ENCODE results near the gene RAI1.

The RAI1 gene

DNA sequence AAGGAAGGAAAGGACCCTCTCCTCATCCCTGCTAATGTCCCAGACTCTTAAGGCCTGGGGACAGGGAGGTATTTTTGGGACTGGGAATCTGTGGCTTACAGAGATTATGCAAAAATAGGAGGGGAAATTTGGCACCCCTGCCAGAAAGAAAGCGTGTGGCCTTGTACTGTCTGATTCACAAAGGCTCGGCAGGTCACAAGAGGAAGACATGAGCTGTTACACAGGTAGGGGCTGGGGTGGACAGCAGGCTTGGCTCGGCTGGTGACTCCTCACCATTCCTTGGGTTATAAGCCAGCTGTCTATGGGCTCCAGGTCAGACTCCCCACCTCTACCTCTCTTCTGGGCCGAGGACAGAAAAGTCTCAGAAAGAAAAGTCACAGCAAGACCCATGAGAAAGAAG is 176.2 kb downstream of the RAI1 start:
- ATAC-seq: no peak
- TF ChIP-seq SNAI2 (CRISPR knock-in tag; IDR thresholded peaks at IDR 0.05) (no peak), GLIS3 (CRISPR knock-in tag; IDR thresholded peaks at IDR 0.05) (no peak), ZFP30 (CRISPR knock-in tag; IDR thresholded peaks at IDR 0.05) (no peak), PATZ1 (CRISPR knock-in tag; IDR thresholded peaks at IDR 0.05; ENCODE audit: borderline replicate concordance) (no peak), ZNF8 (CRISPR knock-in tag; IDR thresholded peaks at IDR 0.05) (no peak), BACH2 (CRISPR knock-in tag; IDR thresholded peaks at IDR 0.05; ENCODE audit: borderline replicate concordance) (no peak), ZNF70 (CRISPR knock-in tag; IDR thresholded peaks at IDR 0.05) (no peak), ARNTL (CRISPR knock-in tag; IDR thresholded peaks at IDR 0.05; ENCODE audit: borderline replicate concordance, low read depth) (no peak), ZC3H10 (CRISPR knock-in tag; IDR thresholded peaks at IDR 0.05) (no peak), TCF4 (CRISPR knock-in tag; IDR thresholded peaks at IDR 0.05; ENCODE audit: borderline replicate concordance) (no peak), RARB (CRISPR knock-in tag; IDR thresholded peaks at IDR 0.05) (no peak), PPARA (CRISPR knock-in tag; IDR thresholded peaks at IDR 0.05; ENCODE audit: borderline replicate concordance) (no peak)
- TF ChIP-seq, protein P1, sequence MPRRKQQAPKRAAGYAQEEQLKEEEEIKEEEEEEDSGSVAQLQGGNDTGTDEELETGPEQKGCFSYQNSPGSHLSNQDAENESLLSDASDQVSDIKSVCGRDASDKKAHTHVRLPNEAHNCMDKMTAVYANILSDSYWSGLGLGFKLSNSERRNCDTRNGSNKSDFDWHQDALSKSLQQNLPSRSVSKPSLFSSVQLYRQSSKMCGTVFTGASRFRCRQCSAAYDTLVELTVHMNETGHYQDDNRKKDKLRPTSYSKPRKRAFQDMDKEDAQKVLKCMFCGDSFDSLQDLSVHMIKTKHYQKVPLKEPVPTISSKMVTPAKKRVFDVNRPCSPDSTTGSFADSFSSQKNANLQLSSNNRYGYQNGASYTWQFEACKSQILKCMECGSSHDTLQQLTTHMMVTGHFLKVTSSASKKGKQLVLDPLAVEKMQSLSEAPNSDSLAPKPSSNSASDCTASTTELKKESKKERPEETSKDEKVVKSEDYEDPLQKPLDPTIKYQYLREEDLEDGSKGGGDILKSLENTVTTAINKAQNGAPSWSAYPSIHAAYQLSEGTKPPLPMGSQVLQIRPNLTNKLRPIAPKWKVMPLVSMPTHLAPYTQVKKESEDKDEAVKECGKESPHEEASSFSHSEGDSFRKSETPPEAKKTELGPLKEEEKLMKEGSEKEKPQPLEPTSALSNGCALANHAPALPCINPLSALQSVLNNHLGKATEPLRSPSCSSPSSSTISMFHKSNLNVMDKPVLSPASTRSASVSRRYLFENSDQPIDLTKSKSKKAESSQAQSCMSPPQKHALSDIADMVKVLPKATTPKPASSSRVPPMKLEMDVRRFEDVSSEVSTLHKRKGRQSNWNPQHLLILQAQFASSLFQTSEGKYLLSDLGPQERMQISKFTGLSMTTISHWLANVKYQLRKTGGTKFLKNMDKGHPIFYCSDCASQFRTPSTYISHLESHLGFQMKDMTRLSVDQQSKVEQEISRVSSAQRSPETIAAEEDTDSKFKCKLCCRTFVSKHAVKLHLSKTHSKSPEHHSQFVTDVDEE (CRISPR knock-in tag; IDR thresholded peaks at IDR 0.05): no peak

DNA sequence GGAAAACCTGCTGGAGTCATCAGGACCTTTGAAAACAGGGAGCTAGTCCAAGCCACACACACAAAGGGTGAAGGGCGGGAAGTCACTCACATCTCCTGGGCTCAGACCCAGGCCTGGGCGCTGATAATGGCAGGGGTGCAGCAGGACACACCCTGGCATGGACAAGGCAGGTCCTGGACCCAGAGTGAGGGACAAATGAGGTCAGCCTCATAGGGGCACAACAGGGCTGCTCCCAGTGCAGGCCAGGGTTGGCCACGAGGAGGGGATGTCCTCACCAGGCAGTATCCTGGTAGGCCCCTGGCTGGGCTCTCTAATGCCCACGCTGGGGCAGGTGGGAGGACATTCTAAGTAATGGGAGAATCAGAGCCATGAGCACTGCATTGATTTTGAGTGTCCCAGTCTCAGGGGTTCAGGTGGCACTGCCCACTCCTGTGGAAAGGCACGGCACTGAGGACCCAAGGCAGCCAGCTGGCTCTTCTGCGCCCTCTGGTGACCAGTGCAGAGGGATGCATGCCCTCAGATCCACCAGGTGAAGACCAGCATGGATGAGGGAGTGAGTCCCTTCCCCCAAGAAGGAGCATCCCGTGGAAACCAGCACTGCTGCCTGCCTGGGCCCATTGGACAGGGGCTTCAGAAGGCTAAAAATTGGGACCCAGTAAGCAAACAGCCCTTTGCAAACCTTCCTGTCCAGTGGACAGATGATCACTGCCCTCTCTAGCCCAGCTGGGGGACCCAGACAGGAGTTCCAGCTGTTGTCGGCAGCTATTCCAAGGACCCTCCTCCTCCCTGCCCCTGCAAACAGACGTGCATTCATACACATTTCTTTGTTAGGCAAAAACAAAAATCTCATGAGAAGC is 178.9 kb downstream of the RAI1 start:
- no peak for TF ChIP-seq ESRRG (CRISPR knock-in tag; IDR thresholded peaks at IDR 0.05)
- TF ChIP-seq SNAI2 (CRISPR knock-in tag; IDR thresholded peaks at IDR 0.05): no peak
- no peak for TF ChIP-seq ZFP30 (CRISPR knock-in tag; IDR thresholded peaks at IDR 0.05)
- TF ChIP-seq, protein P2, sequence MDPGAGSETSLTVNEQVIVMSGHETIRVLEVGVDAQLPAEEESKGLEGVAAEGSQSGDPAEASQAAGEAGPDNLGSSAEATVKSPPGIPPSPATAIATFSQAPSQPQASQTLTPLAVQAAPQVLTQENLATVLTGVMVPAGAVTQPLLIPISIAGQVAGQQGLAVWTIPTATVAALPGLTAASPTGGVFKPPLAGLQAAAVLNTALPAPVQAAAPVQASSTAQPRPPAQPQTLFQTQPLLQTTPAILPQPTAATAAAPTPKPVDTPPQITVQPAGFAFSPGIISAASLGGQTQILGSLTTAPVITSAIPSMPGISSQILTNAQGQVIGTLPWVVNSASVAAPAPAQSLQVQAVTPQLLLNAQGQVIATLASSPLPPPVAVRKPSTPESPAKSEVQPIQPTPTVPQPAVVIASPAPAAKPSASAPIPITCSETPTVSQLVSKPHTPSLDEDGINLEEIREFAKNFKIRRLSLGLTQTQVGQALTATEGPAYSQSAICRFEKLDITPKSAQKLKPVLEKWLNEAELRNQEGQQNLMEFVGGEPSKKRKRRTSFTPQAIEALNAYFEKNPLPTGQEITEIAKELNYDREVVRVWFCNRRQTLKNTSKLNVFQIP (CRISPR knock-in tag; IDR thresholded peaks at IDR 0.05; ENCODE audit: borderline replicate concordance, low read depth): no peak
- TF ChIP-seq ARNTL (CRISPR knock-in tag; IDR thresholded peaks at IDR 0.05; ENCODE audit: borderline replicate concordance, low read depth): no peak
- TF ChIP-seq ISL1 (CRISPR knock-in tag; IDR thresholded peaks at IDR 0.05): no peak
- TF ChIP-seq, protein P1 (CRISPR knock-in tag; IDR thresholded peaks at IDR 0.05): no peak
- TF ChIP-seq OSR1 (CRISPR knock-in tag; IDR thresholded peaks at IDR 0.05): no peak
- TF ChIP-seq ZFP3 (CRISPR knock-in tag; IDR thresholded peaks at IDR 0.05): no peak
- TF ChIP-seq CSRNP3 (CRISPR knock-in tag; IDR thresholded peaks at IDR 0.05): no peak
- TF ChIP-seq ZC3H10 (CRISPR knock-in tag; IDR thresholded peaks at IDR 0.05): no peak
- TF ChIP-seq TCF4 (CRISPR knock-in tag; IDR thresholded peaks at IDR 0.05; ENCODE audit: borderline replicate concordance): no peak
- no peak for TF ChIP-seq ZNF8 (CRISPR knock-in tag; IDR thresholded peaks at IDR 0.05)
- TF ChIP-seq ZNF70 (CRISPR knock-in tag; IDR thresholded peaks at IDR 0.05): no peak
- no peak for TF ChIP-seq RARB (CRISPR knock-in tag; IDR thresholded peaks at IDR 0.05)
- TF ChIP-seq BACH2 (CRISPR knock-in tag; IDR thresholded peaks at IDR 0.05; ENCODE audit: borderline replicate concordance): no peak
- TF ChIP-seq ZNF565 (CRISPR knock-in tag; conservative IDR thresholded peaks at IDR 0.05; ENCODE audit: low read depth): no peak
- TF ChIP-seq PPARA (CRISPR knock-in tag; IDR thresholded peaks at IDR 0.05; ENCODE audit: borderline replicate concordance): no peak
- ATAC-seq: peak; percentile 91

All from SK-N-SH treated with all-trans-retinoic acid at 6 μM for 48 hours (cell line).